ENCODE measurements around the gene GON4L. TPM values are rescaled to one million over a fixed set of nuclear protein-coding genes. Genes with fewer than 3 reads are reported as not detected.
"Not testable (repeated sequence)": the region's sequence is repeated elsewhere in the genome, so short reads cannot be mapped to it uniquely, and the experiment has no call there.

Gene GON4L
- total RNA-seq, 2 experiments from 2014 or later, result 71.0 to 77.0 TPM

DNA sequence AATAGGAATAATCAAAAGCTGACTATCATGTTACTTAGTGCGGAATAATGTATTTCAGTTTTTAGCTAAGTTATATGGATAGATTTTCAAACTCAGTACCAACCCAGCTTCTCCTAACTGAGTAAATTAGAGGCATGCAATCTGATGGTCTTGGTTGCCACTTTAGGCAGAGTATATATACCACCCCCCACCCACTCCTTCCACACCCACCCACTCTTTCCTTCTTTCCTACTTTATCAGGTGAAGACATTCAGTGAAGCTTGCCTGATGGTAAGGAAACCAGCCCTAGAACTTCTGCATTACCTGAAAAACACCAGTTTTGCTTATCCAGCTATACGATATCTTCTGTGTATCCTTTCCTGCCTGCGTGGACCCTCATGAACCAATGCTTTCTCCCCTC lies 131.9 kb downstream of the GON4L start:
- peaks cover 45% of the 10 kb centered on the region for H3K36me3 ChIP-seq (ENCODE audit: insufficient read depth, low read length)
- Mint-ChIP-seq H3K36me3 (ENCODE audit: low read depth) (peaks cover 47% of the 10 kb centered on the region), H3K9me3 (no peaks in the 10 kb centered on the region), H3K27me3 (no peaks in the 10 kb centered on the region), H3K4me3 (no peak overlapping the region), H3K27ac (no peak overlapping the region), H3K4me1 (ENCODE audit: low read depth) (no peaks in the 10 kb centered on the region)
- TF ChIP-seq, protein P1, sequence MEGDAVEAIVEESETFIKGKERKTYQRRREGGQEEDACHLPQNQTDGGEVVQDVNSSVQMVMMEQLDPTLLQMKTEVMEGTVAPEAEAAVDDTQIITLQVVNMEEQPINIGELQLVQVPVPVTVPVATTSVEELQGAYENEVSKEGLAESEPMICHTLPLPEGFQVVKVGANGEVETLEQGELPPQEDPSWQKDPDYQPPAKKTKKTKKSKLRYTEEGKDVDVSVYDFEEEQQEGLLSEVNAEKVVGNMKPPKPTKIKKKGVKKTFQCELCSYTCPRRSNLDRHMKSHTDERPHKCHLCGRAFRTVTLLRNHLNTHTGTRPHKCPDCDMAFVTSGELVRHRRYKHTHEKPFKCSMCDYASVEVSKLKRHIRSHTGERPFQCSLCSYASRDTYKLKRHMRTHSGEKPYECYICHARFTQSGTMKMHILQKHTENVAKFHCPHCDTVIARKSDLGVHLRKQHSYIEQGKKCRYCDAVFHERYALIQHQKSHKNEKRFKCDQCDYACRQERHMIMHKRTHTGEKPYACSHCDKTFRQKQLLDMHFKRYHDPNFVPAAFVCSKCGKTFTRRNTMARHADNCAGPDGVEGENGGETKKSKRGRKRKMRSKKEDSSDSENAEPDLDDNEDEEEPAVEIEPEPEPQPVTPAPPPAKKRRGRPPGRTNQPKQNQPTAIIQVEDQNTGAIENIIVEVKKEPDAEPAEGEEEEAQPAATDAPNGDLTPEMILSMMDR (IDR thresholded peaks at IDR 0.05), result no peak
- no peak overlapping the region for H3K4me3 ChIP-seq (ENCODE audit: low read length)
- no peak overlapping the region for H3K27ac ChIP-seq (ENCODE audit: low read depth in 1 of 2, low read length in 2 of 2)
- POLR2A ChIA-PET, result interaction anchor here (0.6 to 0.8 kb wide), 2 partner anchors 20 to 83 kb away, joined by 3 read pairs; no protein-coding TSS in a partner anchor
- H3K9me3 ChIP-seq (ENCODE audit: control insufficient read depth in 1 of 2, insufficient read depth in 1 of 2, low read length in 2 of 2), result no peaks in the 10 kb centered on the region
- no peaks in the 10 kb centered on the region for H3K27me3 ChIP-seq (ENCODE audit: control insufficient read depth in 1 of 2, insufficient read depth in 2 of 2, low read length in 2 of 2)
- H3K4me1 ChIP-seq (ENCODE audit: insufficient read depth, low read length), result no peaks in the 10 kb centered on the region
- ATAC-seq (ENCODE audit: poor library complexity) (no peak), DNase-seq (no peak)
- CTCF ChIA-PET, result no interaction called here
- intact Hi-C loops (cut with DNase I, micrococcal nuclease), result no loop called here

DNA sequence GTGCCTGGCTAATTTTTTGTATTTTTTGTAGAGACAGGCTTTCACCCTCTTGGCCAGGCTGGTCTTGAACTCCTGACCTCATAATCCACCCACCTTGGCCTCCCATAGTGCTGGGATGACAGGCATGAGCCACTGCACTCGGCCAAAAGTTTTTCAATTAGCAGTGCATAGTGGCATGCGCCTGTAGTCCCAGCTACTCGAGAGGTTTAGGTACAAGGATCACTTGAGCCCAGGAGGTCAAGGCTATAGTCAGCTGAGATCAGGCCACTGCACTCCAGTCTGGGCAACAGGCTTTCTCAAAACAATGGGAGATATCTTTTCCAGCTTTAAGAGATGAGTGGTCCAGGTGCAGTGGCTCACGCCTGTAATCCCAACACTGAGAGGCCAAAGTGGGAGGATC lies 137.3 kb downstream of the GON4L start:
- peaks cover 4% of the 10 kb centered on the region for H3K4me1 ChIP-seq (ENCODE audit: insufficient read depth, low read length)
- Mint-ChIP-seq H3K4me3 (no peak overlapping the region), H3K36me3 (ENCODE audit: low read depth) (peaks cover 48% of the 10 kb centered on the region), H3K4me1 (ENCODE audit: low read depth) (peaks cover 6% of the 10 kb centered on the region), H3K27me3 (no peaks in the 10 kb centered on the region), H3K9me3 (no peaks in the 10 kb centered on the region), H3K27ac (no peak overlapping the region)
- no peaks in the 10 kb centered on the region for H3K9me3 ChIP-seq (ENCODE audit: control insufficient read depth in 1 of 2, insufficient read depth in 1 of 2, low read length in 2 of 2)
- ChIA-PET POLR2A (no interaction called here), CTCF (no interaction called here)
- no peak overlapping the region for H3K4me3 ChIP-seq (ENCODE audit: low read length)
- intact Hi-C loops (cut with DNase I, micrococcal nuclease), result no loop called here
- no peak for ATAC-seq (ENCODE audit: poor library complexity)
- no peaks in the 10 kb centered on the region for H3K27me3 ChIP-seq (ENCODE audit: control insufficient read depth in 1 of 2, insufficient read depth in 2 of 2, low read length in 2 of 2)
- no peak for DNase-seq
- no peak overlapping the region for H3K27ac ChIP-seq (ENCODE audit: low read depth in 1 of 2, low read length in 2 of 2)
- TF ChIP-seq, protein P1 (IDR thresholded peaks at IDR 0.05), result no peak
- H3K36me3 ChIP-seq (ENCODE audit: insufficient read depth, low read length), result peaks cover 49% of the 10 kb centered on the region

DNA sequence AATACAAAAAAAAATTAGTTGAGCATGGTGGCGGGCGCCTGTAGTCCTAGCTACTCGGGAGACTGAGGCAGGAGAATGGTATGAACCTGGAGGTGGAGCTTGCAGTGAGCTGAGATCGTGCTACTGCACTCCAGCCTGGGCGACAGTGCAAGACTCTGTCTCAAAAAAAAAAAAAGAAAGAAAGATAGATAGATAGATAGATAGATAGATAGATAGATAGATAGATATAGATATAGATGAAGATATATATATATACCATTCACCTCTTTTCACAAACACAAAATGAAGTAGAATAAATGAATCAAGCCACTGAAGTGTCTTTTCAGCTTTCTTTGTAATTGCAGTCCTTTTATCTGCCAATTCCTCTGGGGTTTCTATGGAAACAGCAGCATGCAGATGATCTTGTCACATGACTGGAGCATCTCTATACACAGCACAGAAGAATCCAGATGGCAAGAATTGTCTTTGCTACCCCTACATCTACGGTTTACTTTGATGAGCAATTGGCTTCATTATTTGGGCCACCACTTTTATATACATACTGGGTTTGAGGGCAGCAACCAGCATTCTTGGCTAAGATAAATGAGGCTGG lies 138.4 kb downstream of the GON4L start:
- CTCF ChIA-PET; H3K9me3 ChIP-seq (ENCODE audit: control insufficient read depth in 1 of 2, insufficient read depth in 1 of 2, low read length in 2 of 2); intact Hi-C loops (cut with DNase I, micrococcal nuclease); H3K27ac Mint-ChIP-seq; H3K4me3 Mint-ChIP-seq; H3K27me3 Mint-ChIP-seq; H3K4me1 ChIP-seq (ENCODE audit: insufficient read depth, low read length); DNase-seq; ATAC-seq (ENCODE audit: poor library complexity); H3K27ac ChIP-seq (ENCODE audit: low read depth in 1 of 2, low read length in 2 of 2); H3K9me3 Mint-ChIP-seq; POLR2A ChIA-PET; H3K4me1 Mint-ChIP-seq (ENCODE audit: low read depth); H3K27me3 ChIP-seq (ENCODE audit: control insufficient read depth in 1 of 2, insufficient read depth in 2 of 2, low read length in 2 of 2); H3K4me3 ChIP-seq (ENCODE audit: low read length): not testable (repeated sequence)
- H3K36me3 ChIP-seq (ENCODE audit: insufficient read depth, low read length), result peaks cover 54% of the 10 kb centered on the region
- peaks cover 56% of the 10 kb centered on the region for H3K36me3 Mint-ChIP-seq (ENCODE audit: low read depth)

DNA sequence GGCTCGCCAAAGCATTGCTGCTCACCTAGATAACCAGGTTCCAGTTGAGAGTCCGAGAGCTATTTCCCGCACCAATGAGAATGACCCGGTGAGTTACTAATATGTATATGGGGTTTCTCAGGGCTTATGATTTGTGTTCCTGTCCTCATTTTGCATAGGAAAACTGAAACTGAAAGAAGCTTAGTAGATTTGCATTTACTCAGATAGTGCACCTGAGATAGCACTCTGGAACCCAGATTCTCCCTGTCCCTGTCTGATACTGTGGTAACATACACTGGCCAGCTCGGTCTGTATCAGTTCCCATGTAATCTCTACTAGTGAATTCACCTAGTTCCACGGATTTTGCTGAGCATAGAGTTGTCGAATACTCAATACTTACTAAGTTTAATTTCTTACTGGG lies 140.0 kb downstream of the GON4L start:
- ChIA-PET POLR2A (no interaction called here), CTCF (no interaction called here)
- H3K4me3 ChIP-seq (ENCODE audit: low read length), result no peak overlapping the region
- H3K27ac ChIP-seq (ENCODE audit: low read depth in 1 of 2, low read length in 2 of 2), result no peak overlapping the region
- TF ChIP-seq, protein P1 (IDR thresholded peaks at IDR 0.05), result no peak
- Mint-ChIP-seq H3K4me3 (no peak overlapping the region), H3K4me1 (ENCODE audit: low read depth) (peaks cover 10% of the 10 kb centered on the region), H3K36me3 (ENCODE audit: low read depth) (peaks cover 67% of the 10 kb centered on the region), H3K9me3 (no peaks in the 10 kb centered on the region), H3K27ac (no peak overlapping the region), H3K27me3 (no peaks in the 10 kb centered on the region)
- intact Hi-C loops (cut with DNase I, micrococcal nuclease), result no loop called here
- DNase-seq, result no peak
- no peaks in the 10 kb centered on the region for H3K9me3 ChIP-seq (ENCODE audit: control insufficient read depth in 1 of 2, insufficient read depth in 1 of 2, low read length in 2 of 2)
- ATAC-seq (ENCODE audit: poor library complexity), result no peak
- no peaks in the 10 kb centered on the region for H3K27me3 ChIP-seq (ENCODE audit: control insufficient read depth in 1 of 2, insufficient read depth in 2 of 2, low read length in 2 of 2)
- peaks cover 4% of the 10 kb centered on the region for H3K4me1 ChIP-seq (ENCODE audit: insufficient read depth, low read length)
- H3K36me3 ChIP-seq (ENCODE audit: insufficient read depth, low read length), result peaks cover 50% of the 10 kb centered on the region

Data from CD4-positive, alpha-beta T cell (primary cell).